A549 (cell line): Measurements from ENCODE around the gene LSP1. TPM values are rescaled to one million over a fixed set of nuclear protein-coding genes. Genes with fewer than 3 reads are reported as not detected.

Experiments
- ATAC-seq, 2 experiments: fragments of 200-7000 bp in 1 of 2; fragments of >200 bp in 1 of 2; cut with Nextera tagmentation in 1 of 2; cut with Tn5 transposase in 1 of 2; 3 replicates each; pipeline versions ENCODE4 v1.8.0 to v1.9.1; 2018 to 2020; ENCODE audit warnings: mild to moderate bottlenecking in 1 of 2, moderate library complexity in 1 of 2
- CTCF ChIA-PET: fragments of 300-600 bp; sonication (Branson Sonifier 250); formaldehyde crosslinking; extraction: SDS; loops from one replicate; lab custom pipeline; 2021; ENCODE audit warnings: antibody characterized with exemption, inconsistent platforms; lab: Yijun Ruan, JAX
- POLR2A ChIA-PET: fragments of 350-600 bp; formaldehyde crosslinking; extraction: SDS; loops from one replicate; lab custom pipeline; 2021; ENCODE audit warnings: antibody characterized with exemption, inconsistent platforms; lab: Yijun Ruan, JAX
- DNase-seq, 2 experiments: peaks; one replicate each; pipeline versions ENCODE4 v3.0.0 to v3.0.0-alpha.2; 2011 to 2016; ENCODE audit warnings: low read depth in 1 of 2, low spot score in 1 of 2
- FAIRE-seq: peaks from 2 replicates; lab custom pipeline; 2011; peaks lifted over from hg19 to GRCh38; lab: Jason Lieb, UNC
- H3K27ac ChIP-seq, 2 experiments: fragments of >200 bp; sonication (Bioruptor Twin); formaldehyde crosslinking; 3 replicates each; pipeline ENCODE4 v1.5.1; 2016 to 2017
- H3K4me1 ChIP-seq: fragments of >200 bp; sonication (Bioruptor Twin); formaldehyde crosslinking; 3 replicates; pipeline ENCODE4 v1.6.1; 2016
- H3K4me2 ChIP-seq: fragments of >200 bp; sonication (Bioruptor Twin); formaldehyde crosslinking; 3 replicates; pipeline ENCODE4 v1.6.1; 2016
- H3K4me3 ChIP-seq: fragments of >200 bp; sonication (Bioruptor Twin); formaldehyde crosslinking; 3 replicates; pipeline ENCODE4 v1.5.1; 2016
- H3K9me3 ChIP-seq: fragments of >200 bp; sonication (Bioruptor Twin); formaldehyde crosslinking; 3 replicates; pipeline ENCODE4 v1.6.1; 2016
- BHLHE40 ChIP-seq: IDR thresholded peaks from 2 replicates; pipeline ENCODE4 v1.6.1; 2012; ENCODE audit warnings: low read depth, low read length, inconsistent platforms
- CBX8 ChIP-seq: fragments of 200-600 bp; sonication (generic); IDR thresholded peaks from 2 replicates; pipeline ENCODE4 v1.6.1; 2016
- CEBPB ChIP-seq, 2 experiments: fragments of >200 bp in 1 of 2; sonication (Bioruptor Twin) in 1 of 2; formaldehyde crosslinking in 1 of 2; IDR thresholded peaks; 2 replicates each; pipeline ENCODE4 v1.6.1; 2012 to 2016
- EHMT2 ChIP-seq: fragments of 200-600 bp; sonication (generic); IDR thresholded peaks from 2 replicates; pipeline ENCODE4 v1.6.1; 2016; ENCODE audit warnings: antibody characterized with exemption, low read depth, mild to moderate bottlenecking, moderate library complexity
- ESRRA ChIP-seq: fragments of 150-350 bp; IDR thresholded peaks from 2 replicates; pipeline ENCODE4 v1.6.1; 2014; ENCODE audit warnings: mild to moderate bottlenecking, low read length, borderline replicate concordance
- FOSB ChIP-seq: fragments of 250-450 bp; sonication (Bioruptor Pico); IDR thresholded peaks from 2 replicates; pipeline ENCODE4 v1.5.0; 2020; ENCODE audit warnings: mild to moderate bottlenecking, moderate library complexity
- HDAC2 ChIP-seq: fragments of 200-600 bp; sonication (generic); IDR thresholded peaks from 2 replicates; pipeline ENCODE4 v1.6.1; 2016
- HEYL ChIP-seq: fragments of 250-450 bp; sonication (Bioruptor Pico); IDR thresholded peaks from 2 replicates; pipeline ENCODE4 v1.8.0; 2021; ENCODE audit warnings: mild to moderate bottlenecking, moderate library complexity
- HOXB13 ChIP-seq: fragments of 250-450 bp; sonication (Bioruptor Pico); IDR thresholded peaks from 2 replicates; pipeline ENCODE4 v1.5.0; 2020; ENCODE audit warnings: low read depth, mild to moderate bottlenecking, moderate library complexity
- HOXB5 ChIP-seq: fragments of 250-450 bp; sonication (Bioruptor Pico); IDR thresholded peaks from 2 replicates; pipeline ENCODE4 v1.5.0; 2020; ENCODE audit warnings: mild to moderate bottlenecking, moderate library complexity
- JUN ChIP-seq, 2 experiments: fragments of >200 bp; sonication (Bioruptor Twin); formaldehyde crosslinking; IDR thresholded peaks; 2 replicates in 1 of 2; 3 replicates in 1 of 2; pipeline ENCODE4 v1.6.1; 2016 to 2017
- KDM5A ChIP-seq: fragments of 200-600 bp; sonication (generic); IDR thresholded peaks from 2 replicates; pipeline ENCODE4 v1.6.1; 2016; ENCODE audit warnings: antibody characterized with exemption, mild to moderate bottlenecking
- MAFK ChIP-seq: fragments of 450-650 bp; IDR thresholded peaks from 2 replicates; pipeline ENCODE4 v1.6.1; 2014; ENCODE audit not compliant: partially characterized antibody
- MAZ ChIP-seq: fragments of 150-350 bp; IDR thresholded peaks from 2 replicates; pipeline ENCODE4 v1.6.1; 2014; ENCODE audit warnings: antibody characterized with exemption, low read depth, low read length, borderline replicate concordance
- MYC ChIP-seq: IDR thresholded peaks from 2 replicates; pipeline ENCODE4 v1.6.1; 2012; ENCODE audit warnings: mild to moderate bottlenecking, inconsistent platforms, low read length, improper control_type of control experiment, borderline replicate concordance
- NR3C1 ChIP-seq: fragments of >200 bp; sonication (Bioruptor Twin); formaldehyde crosslinking; IDR thresholded peaks from 3 replicates; pipeline ENCODE4 v1.6.1; 2017
- POLR2A ChIP-seq: IDR thresholded peaks from 2 replicates; pipeline ENCODE4 v1.6.1; 2012; ENCODE audit warnings: mild to moderate bottlenecking, low read length
- RFX5 ChIP-seq: fragments of 450-650 bp; IDR thresholded peaks from 2 replicates; pipeline ENCODE4 v1.7.1; 2014; ENCODE audit warnings: antibody characterized with exemption, mild to moderate bottlenecking, moderate library complexity
- SMC3 ChIP-seq: fragments of >200 bp; sonication (Bioruptor Twin); formaldehyde crosslinking; IDR thresholded peaks from 3 replicates; pipeline ENCODE4 v1.6.1; 2018; ENCODE audit warnings: inconsistent platforms
- TP53 ChIP-seq: fragments of 250-450 bp; sonication (Bioruptor Pico); IDR thresholded peaks from 2 replicates; pipeline ENCODE4 v1.5.0; 2021; ENCODE audit warnings: mild to moderate bottlenecking, moderate library complexity
- ZC3H11A ChIP-seq: fragments of 450-650 bp; IDR thresholded peaks from 2 replicates; pipeline ENCODE4 v1.6.1; 2014; ENCODE audit warnings: antibody characterized with exemption, mild to moderate bottlenecking
- WGBS: methylation state at CpG from one replicate; pipeline ENCODE4 v1.1.6; 2017; ENCODE audit errors: missing lambda C conversion rate; 5-methylcytosine and 5-hydroxymethylcytosine counted together
- polyA plus RNA-seq, 4 experiments: library from polyadenylated mRNA; depleted of rRNA in 3 of 4; stranded (reverse); fragments of >200 nt; fragmentation: RNase III in 1 of 4; extraction: RNeasy Plus Mini Kit Qiagen cat#74134 plus additional on column Dnase treatment in 1 of 4; gene quantifications; 2 replicates in 3 of 4; 3 replicates in 1 of 4; pipeline ENCODE4 v1.2.3, GENCODE V29; 2011 to 2017
- TF ChIP-seq, protein P1 (sequence below): IDR thresholded peaks from 2 replicates; pipeline ENCODE4 v1.6.1; 2012; ENCODE audit warnings: low read depth, borderline replicate concordance
- TF ChIP-seq, protein P2 (sequence below): fragments of 450-650 bp; IDR thresholded peaks from 2 replicates; pipeline ENCODE4 v1.6.1; 2014; ENCODE audit warnings: antibody characterized with exemption
- TF ChIP-seq, protein P3 (sequence below): fragments of 200-600 bp; sonication (generic); IDR thresholded peaks from 2 replicates; pipeline ENCODE4 v1.6.1; 2016; ENCODE audit warnings: antibody characterized with exemption, mild to moderate bottlenecking, moderate library complexity
- TF ChIP-seq, protein P4 (sequence below): fragments of 150-350 bp; IDR thresholded peaks from 2 replicates; pipeline ENCODE4 v1.6.1; 2014; ENCODE audit warnings: low read depth, mild to moderate bottlenecking, low read length
- TF ChIP-seq, protein P5 (sequence below): fragments of >200 bp; sonication (Bioruptor Twin); formaldehyde crosslinking; IDR thresholded peaks from 3 replicates; pipeline ENCODE4 v1.5.1; 2016

Gene LSP1
- polyA plus RNA-seq, 2 of the 4 experiments (the other 2 are of a cell fraction), result 0.67 to 3.5 TPM

DNA sequence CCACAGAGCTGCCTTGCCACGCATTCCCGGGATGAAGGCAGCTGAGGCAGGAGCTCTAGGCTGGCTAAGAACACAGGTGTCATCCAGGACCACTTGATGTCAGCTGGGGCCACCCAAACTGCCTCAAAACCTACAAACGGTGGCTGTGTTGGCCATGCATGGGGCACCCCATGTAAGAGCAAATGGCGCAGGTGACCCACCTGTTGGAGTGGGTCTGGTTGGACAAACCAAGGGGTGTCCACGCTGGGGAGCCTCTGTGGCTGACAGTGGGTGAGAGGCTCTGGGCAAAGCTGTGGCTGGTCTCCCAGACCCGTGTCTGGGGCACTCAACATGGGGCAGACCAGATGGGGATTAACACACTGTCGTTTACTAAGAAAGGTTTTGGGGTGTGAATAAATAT lies 37.1 kb upstream of the LSP1 start:
- 34% methylated on average over 7 of the region's 7 CpGs for WGBS
- TF ChIP-seq, protein P1, sequence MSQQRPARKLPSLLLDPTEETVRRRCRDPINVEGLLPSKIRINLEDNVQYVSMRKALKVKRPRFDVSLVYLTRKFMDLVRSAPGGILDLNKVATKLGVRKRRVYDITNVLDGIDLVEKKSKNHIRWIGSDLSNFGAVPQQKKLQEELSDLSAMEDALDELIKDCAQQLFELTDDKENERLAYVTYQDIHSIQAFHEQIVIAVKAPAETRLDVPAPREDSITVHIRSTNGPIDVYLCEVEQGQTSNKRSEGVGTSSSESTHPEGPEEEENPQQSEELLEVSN, result no peak
- TF ChIP-seq TP53 (CRISPR knock-in tag), result no peak
- no peak for TF ChIP-seq HOXB5 (CRISPR knock-in tag)
- no peak for TF ChIP-seq RFX5
- TF ChIP-seq CBX8, result no peak
- TF ChIP-seq MAZ, result no peak
- TF ChIP-seq, protein P2, sequence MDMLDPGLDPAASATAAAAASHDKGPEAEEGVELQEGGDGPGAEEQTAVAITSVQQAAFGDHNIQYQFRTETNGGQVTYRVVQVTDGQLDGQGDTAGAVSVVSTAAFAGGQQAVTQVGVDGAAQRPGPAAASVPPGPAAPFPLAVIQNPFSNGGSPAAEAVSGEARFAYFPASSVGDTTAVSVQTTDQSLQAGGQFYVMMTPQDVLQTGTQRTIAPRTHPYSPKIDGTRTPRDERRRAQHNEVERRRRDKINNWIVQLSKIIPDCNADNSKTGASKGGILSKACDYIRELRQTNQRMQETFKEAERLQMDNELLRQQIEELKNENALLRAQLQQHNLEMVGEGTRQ, result no peak
- TF ChIP-seq HOXB13 (CRISPR knock-in tag), result no peak
- TF ChIP-seq FOSB (CRISPR knock-in tag), result no peak
- no peak for TF ChIP-seq KDM5A
- TF ChIP-seq MYC, result no peak
- TF ChIP-seq ZC3H11A, result no peak
- TF ChIP-seq, protein P3, sequence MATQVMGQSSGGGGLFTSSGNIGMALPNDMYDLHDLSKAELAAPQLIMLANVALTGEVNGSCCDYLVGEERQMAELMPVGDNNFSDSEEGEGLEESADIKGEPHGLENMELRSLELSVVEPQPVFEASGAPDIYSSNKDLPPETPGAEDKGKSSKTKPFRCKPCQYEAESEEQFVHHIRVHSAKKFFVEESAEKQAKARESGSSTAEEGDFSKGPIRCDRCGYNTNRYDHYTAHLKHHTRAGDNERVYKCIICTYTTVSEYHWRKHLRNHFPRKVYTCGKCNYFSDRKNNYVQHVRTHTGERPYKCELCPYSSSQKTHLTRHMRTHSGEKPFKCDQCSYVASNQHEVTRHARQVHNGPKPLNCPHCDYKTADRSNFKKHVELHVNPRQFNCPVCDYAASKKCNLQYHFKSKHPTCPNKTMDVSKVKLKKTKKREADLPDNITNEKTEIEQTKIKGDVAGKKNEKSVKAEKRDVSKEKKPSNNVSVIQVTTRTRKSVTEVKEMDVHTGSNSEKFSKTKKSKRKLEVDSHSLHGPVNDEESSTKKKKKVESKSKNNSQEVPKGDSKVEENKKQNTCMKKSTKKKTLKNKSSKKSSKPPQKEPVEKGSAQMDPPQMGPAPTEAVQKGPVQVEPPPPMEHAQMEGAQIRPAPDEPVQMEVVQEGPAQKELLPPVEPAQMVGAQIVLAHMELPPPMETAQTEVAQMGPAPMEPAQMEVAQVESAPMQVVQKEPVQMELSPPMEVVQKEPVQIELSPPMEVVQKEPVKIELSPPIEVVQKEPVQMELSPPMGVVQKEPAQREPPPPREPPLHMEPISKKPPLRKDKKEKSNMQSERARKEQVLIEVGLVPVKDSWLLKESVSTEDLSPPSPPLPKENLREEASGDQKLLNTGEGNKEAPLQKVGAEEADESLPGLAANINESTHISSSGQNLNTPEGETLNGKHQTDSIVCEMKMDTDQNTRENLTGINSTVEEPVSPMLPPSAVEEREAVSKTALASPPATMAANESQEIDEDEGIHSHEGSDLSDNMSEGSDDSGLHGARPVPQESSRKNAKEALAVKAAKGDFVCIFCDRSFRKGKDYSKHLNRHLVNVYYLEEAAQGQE, result no peak
- no peak for TF ChIP-seq MAFK
- no peak for TF ChIP-seq HEYL (CRISPR knock-in tag)
- TF ChIP-seq, protein P4, sequence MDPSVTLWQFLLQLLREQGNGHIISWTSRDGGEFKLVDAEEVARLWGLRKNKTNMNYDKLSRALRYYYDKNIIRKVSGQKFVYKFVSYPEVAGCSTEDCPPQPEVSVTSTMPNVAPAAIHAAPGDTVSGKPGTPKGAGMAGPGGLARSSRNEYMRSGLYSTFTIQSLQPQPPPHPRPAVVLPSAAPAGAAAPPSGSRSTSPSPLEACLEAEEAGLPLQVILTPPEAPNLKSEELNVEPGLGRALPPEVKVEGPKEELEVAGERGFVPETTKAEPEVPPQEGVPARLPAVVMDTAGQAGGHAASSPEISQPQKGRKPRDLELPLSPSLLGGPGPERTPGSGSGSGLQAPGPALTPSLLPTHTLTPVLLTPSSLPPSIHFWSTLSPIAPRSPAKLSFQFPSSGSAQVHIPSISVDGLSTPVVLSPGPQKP, result no peak
- TF ChIP-seq BHLHE40, result no peak
- Histone ChIP-seq H3K4me2 (no peak overlapping the region), H3K27ac (no peak overlapping the region), H3K4me3 (no peak overlapping the region), H3K9me3 (peaks cover 12% of the 10 kb centered on the region; the same call in 2 of the 3 replicates), H3K4me1 (no peaks in the 10 kb centered on the region)
- FAIRE-seq (no peak), ATAC-seq (no peak), DNase-seq (no peak)
- POLR2A ChIA-PET, result no interaction called here
- CTCF ChIA-PET, result interaction anchor here (0.6 to 11.8 kb wide), 10 partner anchors 10 to 336 kb away, joined by 3 to 138 read pairs (median 6); partner anchors contain the start of genes CTSD and SYT8

DNA sequence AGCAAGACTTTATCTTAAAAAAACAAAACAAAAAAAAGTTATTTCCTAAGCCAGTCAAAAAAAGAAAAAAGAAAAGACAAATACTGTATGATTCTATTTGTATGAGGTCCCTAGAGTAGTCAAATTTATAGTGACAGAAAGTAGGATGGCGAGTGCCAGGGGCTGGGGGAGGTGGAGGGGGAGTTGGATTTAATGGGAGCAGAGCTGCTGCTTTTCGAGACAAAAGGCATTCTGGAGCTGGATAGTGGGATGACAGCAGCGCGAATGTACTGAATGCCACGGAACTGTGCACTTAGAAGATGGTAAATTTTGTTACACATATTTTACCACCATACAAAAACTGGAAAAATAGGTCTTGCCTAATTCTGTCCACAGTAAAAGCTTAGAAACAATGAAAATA lies 35.9 kb upstream of the LSP1 start:
- H3K27ac ChIP-seq, result no peak overlapping the region
- no peaks in the 10 kb centered on the region for H3K4me1 ChIP-seq
- CTCF ChIA-PET, result interaction anchor here (1.4 to 11.8 kb wide), 6 partner anchors 8 to 335 kb away, joined by 4 to 138 read pairs (median 16); partner anchors contain the start of genes CTSD and SYT8
- peaks cover 12% of the 10 kb centered on the region; the same call in 2 of the 3 replicates for H3K9me3 ChIP-seq
- 60% methylated on average over 5 of the region's 5 CpGs for WGBS
- ATAC-seq (no peak), FAIRE-seq (no peak), DNase-seq (no peak)
- H3K4me3 ChIP-seq, result no peak overlapping the region
- POLR2A ChIA-PET, result no interaction called here
- no peak overlapping the region for H3K4me2 ChIP-seq
- no peak for TF ChIP-seq JUN (IDR thresholded peaks at IDR 0.05)
- TF ChIP-seq, protein P3, result no peak
- TF ChIP-seq, protein P1, result no peak
- no peak for TF ChIP-seq HDAC2
- TF ChIP-seq ESRRA, result no peak
- TF ChIP-seq CEBPB (IDR thresholded peaks at IDR 0.05), result no peak
- TF ChIP-seq, protein P5, sequence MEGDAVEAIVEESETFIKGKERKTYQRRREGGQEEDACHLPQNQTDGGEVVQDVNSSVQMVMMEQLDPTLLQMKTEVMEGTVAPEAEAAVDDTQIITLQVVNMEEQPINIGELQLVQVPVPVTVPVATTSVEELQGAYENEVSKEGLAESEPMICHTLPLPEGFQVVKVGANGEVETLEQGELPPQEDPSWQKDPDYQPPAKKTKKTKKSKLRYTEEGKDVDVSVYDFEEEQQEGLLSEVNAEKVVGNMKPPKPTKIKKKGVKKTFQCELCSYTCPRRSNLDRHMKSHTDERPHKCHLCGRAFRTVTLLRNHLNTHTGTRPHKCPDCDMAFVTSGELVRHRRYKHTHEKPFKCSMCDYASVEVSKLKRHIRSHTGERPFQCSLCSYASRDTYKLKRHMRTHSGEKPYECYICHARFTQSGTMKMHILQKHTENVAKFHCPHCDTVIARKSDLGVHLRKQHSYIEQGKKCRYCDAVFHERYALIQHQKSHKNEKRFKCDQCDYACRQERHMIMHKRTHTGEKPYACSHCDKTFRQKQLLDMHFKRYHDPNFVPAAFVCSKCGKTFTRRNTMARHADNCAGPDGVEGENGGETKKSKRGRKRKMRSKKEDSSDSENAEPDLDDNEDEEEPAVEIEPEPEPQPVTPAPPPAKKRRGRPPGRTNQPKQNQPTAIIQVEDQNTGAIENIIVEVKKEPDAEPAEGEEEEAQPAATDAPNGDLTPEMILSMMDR, result no peak
- TF ChIP-seq MAZ, result no peak
- TF ChIP-seq NR3C1, result no peak
- TF ChIP-seq MYC, result no peak
- TF ChIP-seq SMC3, result no peak
- TF ChIP-seq EHMT2, result no peak
- no peak for TF ChIP-seq TP53 (CRISPR knock-in tag)
- TF ChIP-seq POLR2A, result no peak
